ENCODE measurements around the gene AURKB.
"Not testable (repeated sequence)": the region's sequence is repeated elsewhere in the genome, so short reads cannot be mapped to it uniquely, and the experiment has no call there.

Gene AURKB

DNA sequence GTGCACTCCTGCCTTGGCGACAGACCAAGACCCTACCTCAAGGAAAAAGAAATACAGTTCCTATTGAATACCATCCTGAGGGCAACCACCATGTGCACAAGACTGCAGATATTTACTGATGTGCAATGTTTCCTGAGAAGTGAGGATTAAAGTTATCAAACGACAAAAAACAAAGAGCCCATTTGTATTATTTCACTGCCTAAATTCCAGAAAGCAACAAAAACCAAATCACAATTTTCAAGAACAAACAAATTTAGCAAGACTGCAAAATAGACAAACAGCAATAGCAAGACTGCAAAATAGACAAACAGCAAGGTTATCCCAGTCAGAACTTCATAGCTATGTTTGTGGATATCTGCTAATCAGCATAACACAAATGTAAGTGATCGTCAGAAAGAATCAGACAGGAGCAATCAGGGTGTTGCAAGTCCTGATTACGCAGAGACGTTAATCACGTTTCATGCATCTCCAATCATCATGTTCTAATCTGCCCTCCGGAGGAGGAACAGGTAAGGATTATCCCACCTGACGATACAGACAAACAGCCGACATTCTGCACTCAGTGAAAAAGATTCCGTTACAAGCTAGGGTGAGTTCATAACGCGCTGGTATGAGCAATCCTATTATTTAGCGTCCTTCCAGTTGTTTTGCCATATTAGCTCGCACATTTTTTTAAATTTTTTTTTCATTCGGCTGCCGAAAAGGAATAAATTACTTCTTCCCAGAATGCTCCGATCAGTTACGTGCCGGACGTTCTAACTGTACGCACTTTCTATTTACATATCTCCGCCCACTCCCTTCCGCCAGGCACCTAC lies 37.1 kb downstream of the AURKB start:
- H3K4me3 ChIP-seq (ENCODE audit: low read depth, low read length): peak overlapping the region; percentile 68
- TF ChIP-seq POLR2A (IDR thresholded peaks at IDR 0.05; ENCODE audit: extremely low read depth, insufficient read length): peak; percentile 100
- no peak; the same call in 1 of the 2 replicates for TF ChIP-seq MYC (IDR thresholded peaks at IDR 0.05; ENCODE audit: low read depth, low read length)
- peak; percentile 94 for DNase-seq (ENCODE audit: low read depth)

GRCh38 chr17:8170186-8170585 lies 40.2 kb downstream of the AURKB start:
- not testable (repeated sequence) for H3K4me3 ChIP-seq (ENCODE audit: low read depth, low read length); DNase-seq (ENCODE audit: low read depth)

- DNase-seq (ENCODE audit: low read depth): no peak
- TF ChIP-seq CTCF (IDR thresholded peaks at IDR 0.05; ENCODE audit: low read depth, low read length) (no peak), MAX (IDR thresholded peaks at IDR 0.05; ENCODE audit: low read depth, low read length) (no peak), MYC (IDR thresholded peaks at IDR 0.05; ENCODE audit: low read depth, low read length) (no peak), POLR2A (IDR thresholded peaks at IDR 0.05; ENCODE audit: extremely low read depth, insufficient read length) (no peak)
- no peak overlapping the region for H3K4me3 ChIP-seq (ENCODE audit: low read depth, low read length)
Measured at GRCh38 chr17:8167526-8167925, 42.8 kb downstream of the AURKB start.

DNA sequence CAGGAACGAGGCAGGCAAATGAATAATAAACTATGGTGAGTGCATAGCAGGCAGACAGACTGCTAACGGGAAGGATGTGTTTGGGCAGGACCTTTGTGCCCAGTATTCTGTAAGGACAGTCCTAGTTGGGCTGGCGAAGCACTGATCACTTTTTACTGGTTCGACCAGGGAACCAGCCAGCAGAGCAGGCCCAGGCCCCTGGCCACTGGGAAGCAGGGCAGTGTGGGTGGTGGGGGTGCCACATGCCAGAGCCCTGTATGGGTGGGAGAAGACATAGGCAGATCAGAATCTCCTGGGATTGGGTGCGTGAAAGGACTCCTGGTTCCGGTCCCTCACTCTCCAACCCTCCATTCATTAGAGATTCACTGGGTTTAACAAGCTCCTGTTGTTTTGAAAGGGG lies 43.6 kb downstream of the AURKB start:
- no peak for DNase-seq (ENCODE audit: low read depth)
- H3K4me3 ChIP-seq (ENCODE audit: low read depth, low read length): no peak overlapping the region
- TF ChIP-seq MYC (IDR thresholded peaks at IDR 0.05; ENCODE audit: low read depth, low read length) (no peak), MAX (IDR thresholded peaks at IDR 0.05; ENCODE audit: low read depth, low read length) (no peak), CTCF (IDR thresholded peaks at IDR 0.05; ENCODE audit: low read depth, low read length) (no peak), POLR2A (IDR thresholded peaks at IDR 0.05; ENCODE audit: extremely low read depth, insufficient read length) (no peak)

- TF ChIP-seq POLR2A (IDR thresholded peaks at IDR 0.05; ENCODE audit: extremely low read depth, insufficient read length): no peak
- TF ChIP-seq MYC (IDR thresholded peaks at IDR 0.05; ENCODE audit: low read depth, low read length): no peak
- TF ChIP-seq CTCF (IDR thresholded peaks at IDR 0.05; ENCODE audit: low read depth, low read length): no peak
- TF ChIP-seq MAX (IDR thresholded peaks at IDR 0.05; ENCODE audit: low read depth, low read length): no peak
- no peak for DNase-seq (ENCODE audit: low read depth)
- no peak overlapping the region for H3K4me3 ChIP-seq (ENCODE audit: low read depth, low read length)
Measured at GRCh38 chr17:8164815-8165131, 45.6 kb downstream of the AURKB start.

DNA sequence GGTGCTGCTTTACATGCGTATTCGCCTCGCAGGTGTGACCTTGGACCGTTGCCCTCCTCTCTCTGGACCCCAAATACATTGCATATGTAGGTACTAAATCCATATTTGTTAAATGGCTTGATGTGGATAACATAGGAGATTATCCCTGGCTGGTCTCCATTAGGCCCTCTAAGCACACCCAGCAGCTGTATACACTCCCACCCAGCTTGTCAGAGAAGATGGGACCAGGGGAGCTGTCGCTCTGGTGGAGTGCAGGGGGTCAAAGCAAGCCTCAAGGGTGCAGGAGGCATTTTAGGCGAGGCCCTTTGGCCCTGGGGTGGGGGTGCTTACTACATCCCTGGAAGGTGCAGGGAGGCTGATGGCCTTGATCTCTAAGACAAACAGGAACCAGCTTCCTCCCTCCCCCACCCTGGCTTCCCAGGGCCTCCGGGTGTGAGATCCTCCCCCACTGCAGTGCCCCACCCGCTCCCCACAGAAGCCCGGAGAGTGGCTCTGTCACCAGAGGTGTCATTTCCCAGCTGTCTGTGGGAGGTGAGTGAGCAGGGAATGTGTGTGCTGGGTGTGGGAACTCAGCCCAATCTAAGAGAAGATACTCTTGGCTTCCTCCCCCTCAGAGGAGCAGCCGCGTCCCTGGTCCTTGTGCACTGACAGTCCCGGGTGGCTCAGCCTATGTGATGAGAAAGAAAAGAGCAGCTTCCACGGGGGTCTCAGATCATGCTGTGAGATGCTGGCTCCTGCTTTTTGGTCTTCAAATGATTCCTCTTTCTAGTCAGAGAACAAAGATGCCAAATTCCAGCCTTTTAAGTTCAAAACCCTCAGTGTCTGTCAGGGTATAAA lies 46.2 kb downstream of the AURKB start:
- no peak overlapping the region for H3K4me3 ChIP-seq (ENCODE audit: low read depth, low read length)
- DNase-seq (ENCODE audit: low read depth): peak; percentile 85

More for the DNA sequence above, 46.2 kb downstream of the AURKB start:
- TF ChIP-seq MYC (IDR thresholded peaks at IDR 0.05; ENCODE audit: low read depth, low read length) (no peak), POLR2A (IDR thresholded peaks at IDR 0.05; ENCODE audit: extremely low read depth, insufficient read length) (no peak), MAX (IDR thresholded peaks at IDR 0.05; ENCODE audit: low read depth, low read length) (no peak), CTCF (IDR thresholded peaks at IDR 0.05; ENCODE audit: low read depth, low read length) (no peak)

Data from NB4 (cell line).